SU-DHL-6 (cell line): ENCODE data around the gene NID2.

Experiments used
- EZH2phosphoT487 ChIP-seq: fragments of 200-600 bp; sonication (generic), shearing (Covaris generic); conservative IDR thresholded peaks from 2 replicates; pipeline ENCODE4 v1.6.1; 2018; ENCODE audit warnings: mild to moderate bottlenecking, antibody characterized with exemption, low read length, moderate library complexity, mixed read lengths
- TF ChIP-seq, protein P1 (sequence below): fragments of 200-600 bp; sonication (generic); IDR thresholded peaks from one replicate; pipeline ENCODE4 v1.5.1; 2017; ENCODE audit warnings: antibody characterized with exemption, mild to moderate bottlenecking, low read length, moderate library complexity; ENCODE audit not compliant: insufficient read depth, poor library complexity, severe bottlenecking

DNA sequence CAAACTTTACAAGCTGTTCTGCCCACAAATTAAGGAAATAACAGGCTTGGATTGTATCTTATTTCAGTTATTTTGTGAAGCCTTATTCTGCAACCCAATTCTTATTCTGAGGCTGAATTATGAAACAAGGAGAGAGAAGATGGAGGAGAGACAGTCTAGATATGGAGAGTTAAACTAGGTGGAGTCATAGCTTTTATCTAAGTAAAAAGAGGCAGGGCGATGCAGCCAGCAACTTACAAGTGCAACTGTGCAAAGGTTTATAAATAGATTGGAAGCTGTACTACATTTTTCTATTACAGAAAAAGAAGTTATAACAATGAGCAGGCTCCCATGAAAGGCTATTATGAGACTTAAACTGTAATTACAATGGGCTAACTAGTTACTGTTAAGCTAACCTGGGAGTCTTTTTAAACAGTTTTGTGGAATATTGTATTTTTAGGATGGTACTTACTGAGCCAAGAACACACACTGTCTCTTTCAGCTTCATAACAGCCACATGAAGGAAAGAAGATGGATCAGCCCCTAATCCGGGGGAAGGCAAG is 22.4 kb downstream of the NID2 start:
- TF ChIP-seq, protein P1, sequence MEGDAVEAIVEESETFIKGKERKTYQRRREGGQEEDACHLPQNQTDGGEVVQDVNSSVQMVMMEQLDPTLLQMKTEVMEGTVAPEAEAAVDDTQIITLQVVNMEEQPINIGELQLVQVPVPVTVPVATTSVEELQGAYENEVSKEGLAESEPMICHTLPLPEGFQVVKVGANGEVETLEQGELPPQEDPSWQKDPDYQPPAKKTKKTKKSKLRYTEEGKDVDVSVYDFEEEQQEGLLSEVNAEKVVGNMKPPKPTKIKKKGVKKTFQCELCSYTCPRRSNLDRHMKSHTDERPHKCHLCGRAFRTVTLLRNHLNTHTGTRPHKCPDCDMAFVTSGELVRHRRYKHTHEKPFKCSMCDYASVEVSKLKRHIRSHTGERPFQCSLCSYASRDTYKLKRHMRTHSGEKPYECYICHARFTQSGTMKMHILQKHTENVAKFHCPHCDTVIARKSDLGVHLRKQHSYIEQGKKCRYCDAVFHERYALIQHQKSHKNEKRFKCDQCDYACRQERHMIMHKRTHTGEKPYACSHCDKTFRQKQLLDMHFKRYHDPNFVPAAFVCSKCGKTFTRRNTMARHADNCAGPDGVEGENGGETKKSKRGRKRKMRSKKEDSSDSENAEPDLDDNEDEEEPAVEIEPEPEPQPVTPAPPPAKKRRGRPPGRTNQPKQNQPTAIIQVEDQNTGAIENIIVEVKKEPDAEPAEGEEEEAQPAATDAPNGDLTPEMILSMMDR = no peak
- TF ChIP-seq EZH2phosphoT487 = no peak
